Erythroblast (primary cell): ENCODE results near the gene RPUSD3.

Source experiments
- GATA1 ChIP-seq: IDR thresholded peaks from 2 replicates; pipeline ENCODE4 v1.6.1; 2011; ENCODE audit warnings: low read depth, mild to moderate bottlenecking, control low read depth, low read length, moderate library complexity
- POLR2A ChIP-seq: IDR thresholded peaks from 2 replicates; pipeline ENCODE4 v1.6.1; 2011; ENCODE audit warnings: mild to moderate bottlenecking, low read length

DNA sequence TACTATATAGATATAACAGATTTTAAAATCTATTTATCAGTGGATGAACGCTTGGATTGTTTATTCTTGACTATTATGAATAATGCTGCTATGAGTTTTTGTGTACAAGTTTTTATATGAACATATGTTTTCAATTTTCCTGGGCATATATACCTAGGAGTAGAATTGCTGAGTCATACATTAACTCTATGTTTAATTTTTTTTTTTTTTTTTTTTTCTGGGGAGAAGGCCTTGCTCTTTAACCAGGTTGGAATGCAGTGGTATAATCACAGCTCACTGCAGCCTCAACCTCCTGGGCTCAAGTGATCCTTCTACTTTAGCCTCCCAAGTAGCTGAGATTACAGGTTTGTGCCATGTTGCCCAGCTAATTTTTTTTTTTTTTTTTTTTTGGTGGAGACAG is 27.2 kb upstream of the RPUSD3 start:
- no peak for TF ChIP-seq POLR2A
- TF ChIP-seq GATA1, result no peak
